HFF-Myc (cell line): ENCODE results near the gene SIGLEC11.
"Not testable (repeated sequence)": the region's sequence is repeated elsewhere in the genome, so short reads cannot be mapped to it uniquely, and the experiment has no call there.

ENCODE experiments used
- DNase-seq: peaks from one replicate; pipeline ENCODE4 v3.0.0-alpha.2; 2011; ENCODE audit warnings: low read depth; ENCODE audit errors: extremely low read depth
- H3K4me3 ChIP-seq: replicated peaks from 2 replicates; pipeline ENCODE4 v1.5.1; 2011; ENCODE audit warnings: low read depth, mild to moderate bottlenecking, control low read depth, low read length
- TF ChIP-seq, protein P1 (sequence below): IDR thresholded peaks from 2 replicates; pipeline ENCODE4 v1.5.1; 2012; ENCODE audit warnings: mild to moderate bottlenecking, low read depth, low read length, control low read depth; ENCODE audit errors: missing control alignments

Gene SIGLEC11

DNA sequence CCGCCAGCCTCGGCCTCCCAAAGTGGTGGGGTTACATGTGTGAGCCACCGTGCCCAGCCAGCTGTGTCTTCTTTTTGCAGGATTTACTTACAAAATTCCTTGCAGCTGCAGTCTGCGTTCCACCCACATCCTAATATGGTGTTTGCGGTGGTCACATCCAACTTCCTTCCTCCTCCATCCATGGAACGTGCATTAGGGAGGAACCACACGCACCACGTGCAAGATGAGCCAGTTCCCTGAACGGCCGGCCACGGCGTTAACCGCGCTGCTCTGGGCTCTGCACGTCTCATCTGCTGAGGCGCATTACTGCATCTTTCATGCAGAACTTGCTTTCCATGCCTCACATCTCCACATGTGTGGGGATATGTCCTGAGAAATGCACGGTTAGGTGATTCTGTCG, 13.0 kb upstream of the SIGLEC11 start:
- H3K4me3 ChIP-seq = no peak overlapping the region
- TF ChIP-seq, protein P1, sequence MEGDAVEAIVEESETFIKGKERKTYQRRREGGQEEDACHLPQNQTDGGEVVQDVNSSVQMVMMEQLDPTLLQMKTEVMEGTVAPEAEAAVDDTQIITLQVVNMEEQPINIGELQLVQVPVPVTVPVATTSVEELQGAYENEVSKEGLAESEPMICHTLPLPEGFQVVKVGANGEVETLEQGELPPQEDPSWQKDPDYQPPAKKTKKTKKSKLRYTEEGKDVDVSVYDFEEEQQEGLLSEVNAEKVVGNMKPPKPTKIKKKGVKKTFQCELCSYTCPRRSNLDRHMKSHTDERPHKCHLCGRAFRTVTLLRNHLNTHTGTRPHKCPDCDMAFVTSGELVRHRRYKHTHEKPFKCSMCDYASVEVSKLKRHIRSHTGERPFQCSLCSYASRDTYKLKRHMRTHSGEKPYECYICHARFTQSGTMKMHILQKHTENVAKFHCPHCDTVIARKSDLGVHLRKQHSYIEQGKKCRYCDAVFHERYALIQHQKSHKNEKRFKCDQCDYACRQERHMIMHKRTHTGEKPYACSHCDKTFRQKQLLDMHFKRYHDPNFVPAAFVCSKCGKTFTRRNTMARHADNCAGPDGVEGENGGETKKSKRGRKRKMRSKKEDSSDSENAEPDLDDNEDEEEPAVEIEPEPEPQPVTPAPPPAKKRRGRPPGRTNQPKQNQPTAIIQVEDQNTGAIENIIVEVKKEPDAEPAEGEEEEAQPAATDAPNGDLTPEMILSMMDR = no peak
- no peak for DNase-seq

GRCh38 chr19:49972841-49973240, 11.9 kb upstream of the SIGLEC11 start:
- TF ChIP-seq, protein P1 = no peak
- no peak for DNase-seq
- H3K4me3 ChIP-seq = no peak overlapping the region

GRCh38 chr19:49971991-49972411, 11.0 kb upstream of the SIGLEC11 start:
- no peak for DNase-seq
- TF ChIP-seq, protein P1 = no peak
- no peak overlapping the region for H3K4me3 ChIP-seq

- H3K4me3 ChIP-seq, DNase-seq: not testable (repeated sequence)
Observed at GRCh38 chr19:49969355-49969754, 8.4 kb upstream of the SIGLEC11 start.

DNA sequence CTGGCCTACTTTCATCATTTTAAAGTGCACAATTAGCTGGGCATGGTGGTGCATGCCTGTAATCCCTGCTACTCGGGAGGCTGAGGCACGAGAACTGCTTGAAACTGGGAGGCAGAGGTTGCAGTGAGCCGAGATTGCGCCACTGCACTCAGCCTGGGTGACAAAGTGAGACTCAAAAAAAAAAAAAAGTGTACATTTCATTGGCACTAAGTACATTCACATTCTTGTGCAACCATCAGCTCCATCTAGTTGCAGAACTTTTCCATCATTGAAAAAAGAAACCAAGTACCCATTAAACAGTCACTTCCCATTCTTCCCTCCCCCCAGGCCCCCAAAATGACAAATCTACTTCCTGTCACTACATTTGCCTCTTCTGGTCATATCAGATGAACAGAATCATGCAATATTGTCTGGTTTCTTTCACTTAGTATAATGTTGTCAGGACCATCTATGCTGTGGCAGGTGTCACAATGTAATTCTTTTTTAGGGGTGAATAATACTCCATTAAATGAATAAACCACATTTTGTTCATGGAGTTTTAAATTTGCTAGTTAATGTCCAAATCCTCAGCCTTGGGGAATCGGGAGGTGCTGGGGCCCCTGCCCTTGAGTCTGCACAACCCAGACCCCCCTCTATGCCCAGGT, 7.4 kb upstream of the SIGLEC11 start:
- DNase-seq = no peak

DNA sequence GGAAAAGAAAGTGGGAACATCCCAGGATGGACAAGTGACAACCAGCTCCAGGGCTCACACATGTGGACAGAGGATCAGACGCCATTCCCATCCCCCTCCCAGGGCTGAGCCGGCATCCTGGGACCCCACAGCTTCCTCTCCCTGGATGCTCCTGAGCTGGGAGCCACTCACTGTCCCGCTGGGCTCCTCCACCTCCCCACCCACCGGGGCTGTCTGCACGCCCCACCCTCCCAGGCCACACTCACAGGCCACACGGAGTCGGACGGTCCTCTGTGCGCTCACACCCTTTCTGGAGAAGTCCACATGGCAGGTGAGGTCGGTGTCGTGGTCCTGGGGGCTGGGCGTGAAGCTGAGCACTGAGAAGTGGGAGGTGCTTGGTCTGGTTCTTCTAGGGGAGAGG, 1.1 kb downstream of the SIGLEC11 start:
- not testable (repeated sequence) for H3K4me3 ChIP-seq, DNase-seq

More for the DNA sequence above, 7.4 kb upstream of the SIGLEC11 start:
- TF ChIP-seq, protein P1 = no peak
- H3K4me3 ChIP-seq = no peak overlapping the region

DNA sequence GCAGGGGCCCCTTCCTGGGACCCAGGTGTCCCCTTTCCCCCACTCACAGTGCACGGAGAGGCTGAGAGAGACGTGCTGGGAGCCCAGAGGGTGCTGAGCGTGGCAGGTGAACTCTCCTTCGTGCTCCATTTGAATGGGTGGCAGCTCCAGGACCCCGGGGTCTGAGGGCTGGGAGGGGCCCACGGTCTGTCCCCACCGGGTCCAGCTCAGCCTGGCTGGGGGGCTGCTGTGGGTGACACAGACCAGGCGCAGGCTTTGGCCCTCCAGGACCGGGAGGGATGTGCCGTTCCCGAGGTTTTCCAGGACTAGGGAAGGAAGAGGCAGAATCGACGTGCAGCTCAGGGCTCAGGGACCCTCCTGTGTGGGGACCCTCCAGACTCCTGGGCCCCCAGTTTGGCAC, 2.4 kb downstream of the SIGLEC11 start:
- H3K4me3 ChIP-seq = not testable (repeated sequence)

DNA sequence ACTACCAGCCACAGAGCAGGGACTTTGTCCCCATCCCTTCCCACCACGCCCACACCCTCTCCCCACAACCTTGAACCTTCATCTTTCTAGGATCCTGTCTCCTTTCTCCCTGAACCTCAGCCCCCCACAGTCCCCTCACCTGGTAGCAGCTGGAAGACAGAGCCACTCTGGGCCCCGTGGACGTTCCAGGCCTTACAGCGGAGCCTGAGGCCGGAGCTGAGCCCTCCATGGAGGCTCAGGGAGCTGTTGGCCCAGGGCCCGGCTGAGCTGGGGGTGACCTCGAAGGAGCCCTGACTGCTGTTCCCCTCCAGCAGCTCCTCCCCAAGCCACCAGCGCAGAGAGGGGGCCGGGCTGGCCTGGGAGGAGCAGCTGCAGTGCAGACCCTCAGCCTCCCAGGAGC, 2.8 kb downstream of the SIGLEC11 start:
- DNase-seq, H3K4me3 ChIP-seq: not testable (repeated sequence)

More for the DNA sequence above, 2.4 kb downstream of the SIGLEC11 start:
- not testable (repeated sequence) for DNase-seq

DNA sequence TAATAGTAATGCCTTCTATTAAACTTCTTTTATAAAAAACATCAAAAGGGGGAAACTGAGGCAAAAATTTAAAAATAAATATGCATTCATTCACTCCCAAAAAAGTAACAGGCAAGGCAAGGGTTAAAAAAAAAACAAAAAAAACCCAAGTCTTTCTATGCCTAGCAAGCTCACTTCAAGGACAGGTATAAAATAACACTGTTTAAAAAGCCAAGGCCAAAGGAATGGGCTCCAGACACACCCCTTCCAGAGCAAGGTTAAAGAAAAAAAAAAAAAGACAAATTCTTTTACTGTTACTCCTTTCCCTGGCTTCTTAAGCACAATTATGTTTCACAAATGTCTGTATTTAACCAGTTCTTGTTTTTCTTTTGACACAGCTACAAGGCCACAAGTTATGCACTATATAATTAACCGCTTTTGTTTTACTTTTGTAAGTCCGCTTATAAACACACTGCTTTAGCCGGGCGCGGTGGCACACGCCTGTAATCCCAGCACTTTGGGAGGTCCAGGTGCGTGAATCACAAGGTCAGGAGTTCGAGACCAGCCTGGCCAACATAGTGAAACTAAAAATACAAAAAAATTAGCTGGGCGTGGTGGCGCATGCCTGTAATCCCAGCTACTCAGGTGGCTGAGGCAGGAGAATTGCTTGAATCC, 3.6 kb downstream of the SIGLEC11 start:
- no peak overlapping the region for H3K4me3 ChIP-seq
- TF ChIP-seq, protein P1 = no peak
- no peak for DNase-seq
